HepG2 (cell line): Measurements from ENCODE around the gene GPC4. TPM values are rescaled to one million over a fixed set of nuclear protein-coding genes. Genes with fewer than 3 reads are reported as not detected.

Experiments
- ATAC-seq: fragments of 200-7000 bp; cut with Tn5 transposase; 3 replicates; pipeline ENCODE4 v1.9.1; 2020; ENCODE audit warnings: mild to moderate bottlenecking, moderate library complexity
- BruUV-seq: library from RNA; stranded (reverse); fragments of 400-500 nt; replicated peaks from 2 replicates; lab custom pipeline; 2021; lab: Mats Ljungman, UMichigan
- CTCF ChIA-PET: fragments of 300-600 bp; formaldehyde crosslinking; extraction: SDS; loops from one replicate; lab custom pipeline; 2021; ENCODE audit warnings: low total read pairs, inconsistent platforms, low intra/inter-chr PET ratio; lab: Yijun Ruan, JAX
- POLR2A ChIA-PET: fragments of 350-600 bp; sonication (Branson Sonifier 250); formaldehyde crosslinking; loops from one replicate; lab custom pipeline; 2020; ENCODE audit warnings: antibody characterized with exemption, inconsistent platforms; lab: Yijun Ruan, JAX
- DNase-seq: peaks from one replicate; pipeline ENCODE4 v3.0.0-alpha.2; 2015; ENCODE audit warnings: low spot score
- FAIRE-seq: peaks from 3 replicates; lab custom pipeline; 2011; peaks lifted over from hg19 to GRCh38; lab: Jason Lieb, UNC
- H2AFZ ChIP-seq: one replicate; pipeline ENCODE4 v1.6.1; 2011; ENCODE audit warnings: low read length, inconsistent platforms
- H3K27ac ChIP-seq: fragments of 300-600 bp; 3 replicates; pipeline ENCODE4 v1.8.0; 2011; ENCODE audit warnings: mixed run types, mild to moderate bottlenecking, mixed read lengths, low read length, inconsistent platforms; ENCODE audit not compliant: insufficient read depth; ENCODE audit errors: extremely low read length
- H3K27me3 ChIP-seq, 2 experiments: fragments of 200-600 bp in 1 of 2; 2 replicates in 1 of 2; 3 replicates in 1 of 2; pipeline versions ENCODE4 v1.6.0 to v1.8.0; 2011; ENCODE audit warnings: low read length in 2 of 2, mild to moderate bottlenecking in 2 of 2, moderate library complexity in 2 of 2, inconsistent platforms in 1 of 2; ENCODE audit not compliant: insufficient read depth in 2 of 2, control insufficient read depth in 1 of 2
- H3K36me3 ChIP-seq, 2 experiments: fragments of 200-600 bp in 1 of 2; replicated peaks in 1 of 2; 2 replicates in 1 of 2; 3 replicates in 1 of 2; pipeline versions ENCODE4 v1.5.1 to v1.8.0; 2011; ENCODE audit warnings: low read length in 2 of 2, inconsistent platforms in 1 of 2; ENCODE audit not compliant: insufficient read depth in 2 of 2, control insufficient read depth in 1 of 2
- H3K4me1 ChIP-seq: 2 replicates; pipeline ENCODE4 v1.5.1; 2012; ENCODE audit warnings: low read length, inconsistent platforms; ENCODE audit not compliant: insufficient read depth
- H3K4me2 ChIP-seq: 2 replicates; pipeline ENCODE4 v1.6.0; 2011; ENCODE audit warnings: low read depth, low read length, inconsistent platforms
- H3K4me3 ChIP-seq, 3 experiments: fragments of 200-600 bp in 1 of 3; sonication (generic), shearing (Covaris generic) in 1 of 3; replicated peaks in 1 of 3; 2 replicates each; pipeline ENCODE4 v1.5.1; 2011 to 2016; ENCODE audit warnings: low read length in 3 of 3, inconsistent platforms in 2 of 3, low read depth in 2 of 3, mild to moderate bottlenecking in 2 of 3, control low read depth in 1 of 3, mixed read lengths in 1 of 3; ENCODE audit not compliant: insufficient read depth in 1 of 3
- H3K79me2 ChIP-seq: one replicate; pipeline ENCODE4 v1.6.1; 2011; ENCODE audit warnings: low read length, inconsistent platforms; ENCODE audit not compliant: insufficient read depth
- H3K9ac ChIP-seq: 2 replicates; pipeline ENCODE4 v1.6.0; 2011; ENCODE audit warnings: mild to moderate bottlenecking, low read depth, low read length, inconsistent platforms; ENCODE audit not compliant: insufficient read depth
- H3K9me3 ChIP-seq: 2 replicates; pipeline ENCODE4 v1.5.1; 2012; ENCODE audit warnings: mild to moderate bottlenecking, low read length
- H4K20me1 ChIP-seq: 2 replicates; pipeline ENCODE4 v1.6.0; 2011; ENCODE audit warnings: inconsistent platforms, mild to moderate bottlenecking, low read length, moderate library complexity; ENCODE audit not compliant: insufficient read depth
- ARID5B ChIP-seq: IDR thresholded peaks from 2 replicates; pipeline ENCODE4 v1.4.0; 2020; ENCODE audit warnings: mild to moderate bottlenecking, missing genetic modification reagents
- ATF7-NPFF ChIP-seq: sonication (generic); formaldehyde crosslinking; IDR thresholded peaks from 2 replicates; pipeline ENCODE4 v1.8.1; 2023; ENCODE audit warnings: mild to moderate bottlenecking, low read depth, missing genetic modification reagents, moderate library complexity
- CCDC6 ChIP-seq: sonication (generic); formaldehyde crosslinking; IDR thresholded peaks from 2 replicates; pipeline ENCODE4 v1.8.1; 2022; ENCODE audit warnings: mild to moderate bottlenecking, missing genetic modification reagents, moderate library complexity
- ERF ChIP-seq: IDR thresholded peaks from 2 replicates; pipeline ENCODE4 v1.6.1; 2018; ENCODE audit warnings: missing biosample characterization, missing genetic modification reagents
- MAFF ChIP-seq: IDR thresholded peaks from 2 replicates; pipeline ENCODE4 v1.6.1; 2011; ENCODE audit warnings: low read depth, low read length, improper control_type of control experiment
- MAFK ChIP-seq, 2 experiments: IDR thresholded peaks in 1 of 2; conservative IDR thresholded peaks in 1 of 2; 2 replicates each; pipeline ENCODE4 v1.6.1; 2011; ENCODE audit warnings: improper control_type of control experiment in 2 of 2, low read length in 2 of 2
- ZNF607 ChIP-seq: sonication (generic); formaldehyde crosslinking; IDR thresholded peaks from 2 replicates; pipeline ENCODE4 v1.5.1; 2020; ENCODE audit warnings: missing genetic modification reagents, mild to moderate bottlenecking, borderline replicate concordance
- WGBS: methylation state at CpG from one replicate; pipeline ENCODE4 v1.1.6; 2017; ENCODE audit warnings: low lambda C conversion rate; 5-methylcytosine and 5-hydroxymethylcytosine counted together
- in situ Hi-C: cut with HindIII; loops from 2 replicates; pipeline ENCODE4 v1.10.0; 2017; ENCODE audit warnings: low pct_unique_long_range_greater_than_20kb; ENCODE audit not compliant: extremely low pct_ligation_motif_present
- intact Hi-C: fragments of 100-400 bp; cut with micrococcal nuclease; formaldehyde crosslinking; loops from one replicate; pipeline ENCODE4 v1.10.0; 2022; ENCODE audit not compliant: unreplicated experiment
- polyA plus RNA-seq, 8 experiments: library from polyadenylated mRNA; depleted of rRNA in 3 of 8; stranded (reverse) in 7 of 8; unstranded in 1 of 8; fragments of >200 nt; fragmentation: Illumina TruSeq in 4 of 8; extraction: Trizol in 4 of 8; gene quantifications; 2 replicates each; pipeline versions ENCODE4 v1.2.1 to v1.2.3, GENCODE V29; 2011 to 2016; ENCODE audit warnings: low read depth in 4 of 8, missing spikeins in 1 of 8, mixed read lengths in 1 of 8; ENCODE audit not compliant: insufficient read depth in 1 of 8
- total RNA-seq, 5 experiments: library from RNA; depleted of rRNA; stranded (reverse); fragments of >200 nt; fragmentation: Illumina TruSeq; extraction: Trizol; gene quantifications; 2 replicates each; pipeline ENCODE4 v1.2.3, GENCODE V29; 2016; ENCODE audit warnings: low read depth in 1 of 5

GPC4 gene
- total and polyA plus RNA-seq, 2 of the 13 experiments (the other 11 are each of a cell fraction or from before 2014, with no cell fraction given): 0.29 to 0.38 TPM

- Histone ChIP-seq H3K79me2 (no peaks in the 10 kb centered on the region), H3K36me3 (no peaks in the 10 kb centered on the region), H3K9ac (no peak overlapping the region), H3K4me2 (no peak overlapping the region), H3K9me3 (no peaks in the 10 kb centered on the region), H3K4me3 (no peak overlapping the region), H2AFZ (no peak overlapping the region), H3K27me3 (peaks cover under 1 to 2% of the 10 kb centered on the region in 2 experiments; a peak in 1 of 5 replicates), H4K20me1 (no peaks in the 10 kb centered on the region), H3K4me1 (no peaks in the 10 kb centered on the region), H3K27ac (no peak overlapping the region)
- ATAC-seq: no peak
- ChIA-PET CTCF (no interaction called here), POLR2A (no interaction called here)
- in situ Hi-C loops (no loop called here), intact Hi-C loops (no loop called here)
- WGBS: 4% methylated on average over 3 of the region's 3 CpGs
- no peak for TF ChIP-seq CCDC6
- TF ChIP-seq MAFK (conservative IDR thresholded peaks at IDR 0.05 in 1 of 2, IDR thresholded peaks at IDR 0.05 in 1 of 2; ENCODE audit: low read length in 2 of 2): peak; percentile 28 to 71; a peak in 2 of 4 replicates
- TF ChIP-seq MAFF: peak; percentile 47; the same call in 1 of the 2 replicates
- no peak for TF ChIP-seq ERF
- TF ChIP-seq ATF7-NPFF (CRISPR knock-in tag): no peak
- no peak for TF ChIP-seq ZNF607 (CRISPR knock-in tag)
- TF ChIP-seq ARID5B: no peak
- BruUV-seq: no TSS peak
- FAIRE-seq: no peak
- DNase-seq: no peak
Observed at GRCh38 chrX:133410550-133410949, 4.7 kb downstream of the GPC4 start.
